Glutamatergic neuron (in vitro differentiated cells): Measurements from ENCODE around the gene ADIPOR2. TPM values are rescaled to one million over a fixed set of nuclear protein-coding genes. Genes with fewer than 3 reads are reported as not detected.

Source experiments
- DNase-seq: peaks from one replicate; pipeline ENCODE4 v3.0.0; 2022
- H3K27ac Mint-ChIP-seq: one replicate; pipeline ENCODE4 v1.8.0; 2020; ENCODE audit warnings: mild to moderate bottlenecking, mixed read lengths, inconsistent platforms; ENCODE audit not compliant: unreplicated experiment
- H3K27me3 Mint-ChIP-seq: one replicate; pipeline ENCODE4 v1.8.0; 2020; ENCODE audit warnings: mild to moderate bottlenecking, moderate library complexity, mixed read lengths, inconsistent platforms; ENCODE audit not compliant: unreplicated experiment
- H3K36me3 Mint-ChIP-seq: one replicate; pipeline ENCODE4 v1.8.0; 2020; ENCODE audit warnings: mild to moderate bottlenecking, mixed read lengths, inconsistent platforms; ENCODE audit not compliant: unreplicated experiment
- H3K4me1 Mint-ChIP-seq: one replicate; pipeline ENCODE4 v1.8.0; 2020; ENCODE audit warnings: mild to moderate bottlenecking, low read depth, mixed read lengths, inconsistent platforms; ENCODE audit not compliant: unreplicated experiment
- H3K4me3 Mint-ChIP-seq: one replicate; pipeline ENCODE4 v1.8.0; 2020; ENCODE audit warnings: mild to moderate bottlenecking, mixed read lengths, inconsistent platforms; ENCODE audit not compliant: unreplicated experiment
- H3K9me3 Mint-ChIP-seq: one replicate; pipeline ENCODE4 v1.8.0; 2020; ENCODE audit warnings: mild to moderate bottlenecking, moderate library complexity, mixed read lengths, inconsistent platforms; ENCODE audit not compliant: unreplicated experiment
- total RNA-seq: library from RNA; stranded (reverse); fragmentation: NEBNext Ultra II Directional; extraction: Animal tissue kit (Norgen Biotek cat#: 25700); gene quantifications from one replicate; pipeline ENCODE4 v1.2.1, GENCODE V29; 2021; ENCODE audit not compliant: unreplicated experiment
- TF ChIP-seq, protein P1 (sequence below): fragments of 200-600 bp; sonication (generic); IDR thresholded peaks from one replicate; pipeline ENCODE4 v1.5.0; 2021; ENCODE audit not compliant: partially characterized antibody, unreplicated experiment

ADIPOR2 gene
- total RNA-seq, 1 donor from 2014 or later: 43.3 TPM

- TF ChIP-seq, protein P1, sequence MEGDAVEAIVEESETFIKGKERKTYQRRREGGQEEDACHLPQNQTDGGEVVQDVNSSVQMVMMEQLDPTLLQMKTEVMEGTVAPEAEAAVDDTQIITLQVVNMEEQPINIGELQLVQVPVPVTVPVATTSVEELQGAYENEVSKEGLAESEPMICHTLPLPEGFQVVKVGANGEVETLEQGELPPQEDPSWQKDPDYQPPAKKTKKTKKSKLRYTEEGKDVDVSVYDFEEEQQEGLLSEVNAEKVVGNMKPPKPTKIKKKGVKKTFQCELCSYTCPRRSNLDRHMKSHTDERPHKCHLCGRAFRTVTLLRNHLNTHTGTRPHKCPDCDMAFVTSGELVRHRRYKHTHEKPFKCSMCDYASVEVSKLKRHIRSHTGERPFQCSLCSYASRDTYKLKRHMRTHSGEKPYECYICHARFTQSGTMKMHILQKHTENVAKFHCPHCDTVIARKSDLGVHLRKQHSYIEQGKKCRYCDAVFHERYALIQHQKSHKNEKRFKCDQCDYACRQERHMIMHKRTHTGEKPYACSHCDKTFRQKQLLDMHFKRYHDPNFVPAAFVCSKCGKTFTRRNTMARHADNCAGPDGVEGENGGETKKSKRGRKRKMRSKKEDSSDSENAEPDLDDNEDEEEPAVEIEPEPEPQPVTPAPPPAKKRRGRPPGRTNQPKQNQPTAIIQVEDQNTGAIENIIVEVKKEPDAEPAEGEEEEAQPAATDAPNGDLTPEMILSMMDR: no peak
- Mint-ChIP-seq H3K36me3 (no peaks in the 10 kb centered on the region), H3K27ac (no peak overlapping the region), H3K4me1 (peaks cover 46% of the 10 kb centered on the region), H3K27me3 (peaks cover 4% of the 10 kb centered on the region), H3K9me3 (peaks cover 5% of the 10 kb centered on the region), H3K4me3 (no peak overlapping the region)
- no peak for DNase-seq
Measured at GRCh38 chr12:1778911-1779310, 88.0 kb downstream of the ADIPOR2 start.

DNA sequence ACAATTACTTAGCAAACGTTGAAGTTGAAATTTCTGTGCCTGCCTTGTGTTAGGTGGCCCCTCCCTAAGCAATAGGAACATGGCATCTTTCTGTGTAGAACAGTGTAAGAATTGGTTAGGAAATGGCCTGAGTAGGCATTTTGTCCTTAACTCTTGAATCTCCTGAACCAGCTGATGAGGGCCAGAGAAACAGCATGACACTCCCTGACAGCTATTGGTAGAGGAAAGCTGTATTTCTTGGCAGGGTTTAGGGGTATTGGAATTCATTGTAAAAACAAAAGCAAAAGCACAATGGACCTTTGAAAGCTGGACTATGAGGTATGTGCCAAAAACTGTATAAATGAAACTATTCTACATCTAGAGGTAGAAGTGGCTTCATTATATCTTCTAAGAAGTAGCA lies 88.9 kb downstream of the ADIPOR2 start:
- TF ChIP-seq, protein P1: no peak
- no peak overlapping the region for H3K27ac Mint-ChIP-seq
- peaks cover 4% of the 10 kb centered on the region for H3K27me3 Mint-ChIP-seq
- no peak overlapping the region for H3K4me3 Mint-ChIP-seq
- peaks cover 7% of the 10 kb centered on the region for H3K9me3 Mint-ChIP-seq
- no peaks in the 10 kb centered on the region for H3K36me3 Mint-ChIP-seq
- peaks cover 44% of the 10 kb centered on the region for H3K4me1 Mint-ChIP-seq
- no peak for DNase-seq

DNA sequence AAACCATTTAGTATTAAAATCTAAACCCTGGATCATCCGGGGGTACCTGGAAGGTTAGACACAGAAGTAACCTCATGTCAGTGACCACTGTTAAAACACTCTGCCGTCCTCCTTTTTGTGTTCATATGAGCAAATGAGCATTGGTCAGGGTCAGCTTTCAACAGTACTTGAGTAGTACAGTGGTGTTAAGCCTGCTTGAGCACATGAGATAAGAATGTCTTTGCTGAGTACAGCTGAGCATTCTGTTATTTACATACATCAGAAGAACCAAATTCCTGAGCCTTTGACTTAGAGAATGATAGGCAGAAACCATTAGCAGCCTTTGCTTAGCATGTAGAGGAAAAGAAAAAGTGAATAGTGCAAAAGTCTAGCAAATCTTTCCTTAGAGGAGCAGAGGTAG lies 90.9 kb downstream of the ADIPOR2 start:
- no peak for DNase-seq
- TF ChIP-seq, protein P1: no peak
- Mint-ChIP-seq H3K4me3 (no peak overlapping the region), H3K27ac (no peak overlapping the region), H3K4me1 (peaks cover 41% of the 10 kb centered on the region), H3K36me3 (no peaks in the 10 kb centered on the region), H3K27me3 (peaks cover 5% of the 10 kb centered on the region), H3K9me3 (peaks cover 9% of the 10 kb centered on the region)

DNA sequence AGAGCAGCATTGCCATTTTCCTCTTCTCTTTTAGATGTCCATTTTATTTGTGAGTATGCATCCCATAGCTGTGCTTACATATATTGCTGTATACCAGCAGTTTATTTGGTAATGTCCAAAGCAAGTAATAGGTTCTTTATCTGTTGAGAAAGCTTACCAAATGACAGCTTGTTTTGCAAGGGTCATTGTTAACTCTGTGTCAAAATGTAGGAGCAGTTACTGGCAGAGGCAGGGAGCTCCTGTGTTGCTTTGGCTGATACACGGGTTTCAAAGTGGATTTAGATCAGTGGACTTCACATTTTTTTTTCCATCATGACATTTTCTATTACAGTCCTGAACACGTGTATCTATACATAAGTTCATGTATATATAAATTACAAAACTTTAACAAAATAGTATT lies 91.3 kb downstream of the ADIPOR2 start:
- H3K36me3 Mint-ChIP-seq: no peaks in the 10 kb centered on the region
- TF ChIP-seq, protein P1: no peak
- H3K4me1 Mint-ChIP-seq: peaks cover 37% of the 10 kb centered on the region
- H3K27me3 Mint-ChIP-seq: peaks cover 5% of the 10 kb centered on the region
- no peak for DNase-seq
- H3K9me3 Mint-ChIP-seq: peaks cover 9% of the 10 kb centered on the region
- no peak overlapping the region for H3K4me3 Mint-ChIP-seq
- H3K27ac Mint-ChIP-seq: no peak overlapping the region

DNA sequence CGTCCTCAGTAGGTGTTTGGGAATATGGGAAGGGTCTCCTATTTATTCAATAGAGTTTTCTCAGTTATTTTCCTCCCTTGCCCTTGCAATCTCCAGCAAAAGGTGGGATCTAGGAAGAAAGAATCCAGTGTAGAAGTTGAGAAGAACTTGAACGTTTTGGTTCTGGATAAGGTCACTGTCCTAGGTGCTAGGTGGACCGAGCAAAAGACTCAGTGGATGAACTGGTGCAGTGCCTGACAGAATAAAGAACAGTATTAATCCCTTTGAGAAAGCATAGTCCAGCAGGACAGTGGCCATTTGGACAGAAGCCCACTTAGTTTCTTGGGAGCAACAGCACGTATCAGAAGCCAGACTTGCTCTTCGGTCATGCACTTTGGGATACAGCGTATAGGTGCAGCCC lies 96.8 kb downstream of the ADIPOR2 start:
- peaks cover 25% of the 10 kb centered on the region for H3K4me1 Mint-ChIP-seq
- H3K4me3 Mint-ChIP-seq: no peak overlapping the region
- no peak overlapping the region for H3K27ac Mint-ChIP-seq
- no peaks in the 10 kb centered on the region for H3K36me3 Mint-ChIP-seq
- no peak for DNase-seq
- TF ChIP-seq, protein P1: no peak
- H3K9me3 Mint-ChIP-seq: peaks cover 7% of the 10 kb centered on the region
- H3K27me3 Mint-ChIP-seq: peaks cover 3% of the 10 kb centered on the region
